Fibroblast of lung (primary cell): ENCODE data around the gene WDR35. TPM values are rescaled to one million over a fixed set of nuclear protein-coding genes. Genes with fewer than 3 reads are reported as not detected.
A peak's percentile ranks its signal among the peaks of the same experiment; 100 is the strongest.

ENCODE experiments used
- DNase-seq, 2 donors: peaks; one replicate each; pipeline versions ENCODE4 v3.0.0 to v3.0.0-alpha.2; 2010; ENCODE audit warnings: low read depth in 2 of 2
- H2AFZ ChIP-seq: 2 replicates; pipeline ENCODE4 v1.5.1; 2012; ENCODE audit warnings: low read length, control low read depth, inconsistent platforms
- H3K27ac ChIP-seq: 2 replicates; pipeline ENCODE4 v1.5.1; 2011; ENCODE audit warnings: low read length, control low read depth; ENCODE audit not compliant: insufficient read depth
- H3K27me3 ChIP-seq: 2 replicates; pipeline ENCODE4 v1.5.1; 2011; ENCODE audit warnings: mild to moderate bottlenecking, low read length; ENCODE audit not compliant: control insufficient read depth, insufficient read depth
- H3K36me3 ChIP-seq: 2 replicates; pipeline ENCODE4 v1.5.1; 2011; ENCODE audit warnings: low read length; ENCODE audit not compliant: control insufficient read depth, insufficient read depth
- H3K4me1 ChIP-seq: 2 replicates; pipeline ENCODE4 v1.5.1; 2011; ENCODE audit warnings: low read length; ENCODE audit not compliant: control insufficient read depth, insufficient read depth; ENCODE audit errors: extremely low read depth
- H3K4me2 ChIP-seq: 2 replicates; pipeline ENCODE4 v1.5.1; 2011; ENCODE audit warnings: low read length, control low read depth; ENCODE audit not compliant: insufficient read depth; ENCODE audit errors: extremely low read depth
- H3K4me3 ChIP-seq, 4 experiments: fragments of 200-600 bp in 1 of 4; sonication (generic) in 1 of 4; replicated peaks in 1 of 4; 2 replicates each; pipeline ENCODE4 v1.5.1; 2011 to 2016; ENCODE audit warnings: low read length in 4 of 4, low read depth in 3 of 4, mild to moderate bottlenecking in 3 of 4, control low read depth in 2 of 4, inconsistent platforms in 1 of 4, mixed read lengths in 1 of 4; ENCODE audit not compliant: insufficient read depth in 1 of 4; ENCODE audit errors: control extremely low read depth in 1 of 4
- H3K79me2 ChIP-seq: 2 replicates; pipeline ENCODE4 v1.5.1; 2012; ENCODE audit warnings: mild to moderate bottlenecking, low read length, inconsistent platforms; ENCODE audit not compliant: control insufficient read depth, insufficient read depth
- H3K9ac ChIP-seq: 2 replicates; pipeline ENCODE4 v1.5.1; 2011; ENCODE audit warnings: mild to moderate bottlenecking, low read length, control low read depth; ENCODE audit not compliant: insufficient read depth
- H3K9me3 ChIP-seq: 2 replicates; pipeline ENCODE4 v1.5.1; 2012; ENCODE audit warnings: low read depth, low read length; ENCODE audit not compliant: control insufficient read depth, insufficient read depth
- H4K20me1 ChIP-seq: 2 replicates; pipeline ENCODE4 v1.5.1; 2011; ENCODE audit warnings: low read length; ENCODE audit not compliant: control insufficient read depth, insufficient read depth; ENCODE audit errors: extremely low read depth
- CTCF ChIP-seq, 2 donors: IDR thresholded peaks in 1 of 2; conservative IDR thresholded peaks in 1 of 2; 1 replicate in 1 of 2; 2 replicates in 1 of 2; pipeline ENCODE4 v1.5.1; 2011 to 2012; ENCODE audit warnings: low read length in 2 of 2, control low read depth in 1 of 2, inconsistent platforms in 1 of 2, low read depth in 1 of 2, mild to moderate bottlenecking in 1 of 2
- EZH2 ChIP-seq: IDR thresholded peaks from 2 replicates; pipeline ENCODE4 v1.5.1; 2012; ENCODE audit warnings: low read length, control low read depth, mild to moderate bottlenecking; ENCODE audit errors: missing control alignments
- polyA plus RNA-seq, 2 donors: library from polyadenylated mRNA; depleted of rRNA in 1 of 2; stranded (reverse) in 1 of 2; unstranded in 1 of 2; fragments of >200 nt; gene quantifications; 2 replicates each; pipeline ENCODE4 v1.2.1, GENCODE V29; 2011 to 2012; ENCODE audit warnings: missing spikeins in 1 of 2
- total RNA-seq: library from RNA; depleted of rRNA; stranded (reverse); fragments of >200 nt; gene quantifications from 2 replicates; pipeline ENCODE4 v1.2.1, GENCODE V29; 2014

The WDR35 gene
- total and polyA plus RNA-seq, 2 donors (not counting 1 experiment from before 2014, with no cell fraction given), result 8.3 to 11.6 TPM

GRCh38 chr2:19899985-19900930, 89.6 kb downstream of the WDR35 start:
- Histone ChIP-seq H3K9ac (peak overlapping the region; percentile 92), H4K20me1 (no peaks in the 10 kb centered on the region), H3K4me1 (peaks cover 7% of the 10 kb centered on the region), H3K9me3 (no peaks in the 10 kb centered on the region), H3K27ac (peak overlapping the region; percentile 83), H3K79me2 (peaks cover 33% of the 10 kb centered on the region), H2AFZ (peak overlapping the region; percentile 58), H3K4me3 (peak overlapping the region; percentile 66 to 92 (median 74)), H3K36me3 (no peaks in the 10 kb centered on the region), H3K27me3 (no peaks in the 10 kb centered on the region), H3K4me2 (peak overlapping the region; percentile 97)
- no peak for TF ChIP-seq EZH2
- peak in 1 of 2 donors; percentile 27 for DNase-seq

DNA sequence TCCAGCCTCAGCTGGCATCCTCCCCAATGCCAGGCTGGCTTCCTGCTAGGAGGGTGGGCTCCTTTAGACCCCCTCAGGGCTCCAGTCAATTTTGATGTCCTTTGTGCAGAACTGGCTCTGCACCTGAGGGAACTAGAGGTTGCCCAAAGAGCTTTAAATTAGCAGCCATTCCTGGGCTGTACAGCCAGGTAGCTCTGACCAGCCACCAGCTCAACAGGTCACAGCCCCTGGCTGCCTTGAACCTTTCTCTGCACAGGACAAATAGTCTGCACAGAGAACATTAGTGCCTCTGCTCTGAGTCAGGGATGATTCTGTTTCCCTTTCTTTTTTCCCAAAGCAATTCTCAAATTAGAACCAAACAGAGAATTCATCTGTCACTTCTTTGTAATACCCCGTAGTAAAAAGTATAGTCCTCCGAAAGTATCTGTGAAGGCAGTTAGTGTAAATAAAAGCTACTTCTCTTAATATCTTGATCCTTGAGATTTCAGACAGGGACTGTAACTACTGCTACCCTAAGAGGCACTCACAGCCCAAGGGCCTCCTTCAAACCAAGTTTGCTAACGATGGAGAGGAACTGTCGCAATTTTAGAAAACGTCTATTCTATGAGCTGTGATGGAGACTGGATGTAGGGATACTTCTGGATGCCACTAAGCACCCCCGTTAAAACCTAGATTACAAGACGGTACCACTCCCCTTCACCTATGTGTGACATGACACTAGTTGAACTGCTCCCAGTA, 91.1 kb downstream of the WDR35 start:
- Histone ChIP-seq H3K79me2 (peaks cover 33% of the 10 kb centered on the region), H3K36me3 (no peaks in the 10 kb centered on the region), H4K20me1 (no peaks in the 10 kb centered on the region), H3K4me3 (peak overlapping the region in 3 of 4 experiments; percentile 5 to 37 (median 22)), H3K27ac (no peak overlapping the region), H2AFZ (no peak overlapping the region), H3K9me3 (no peaks in the 10 kb centered on the region), H3K4me1 (peaks cover 7% of the 10 kb centered on the region), H3K4me2 (peak overlapping the region; percentile 81), H3K27me3 (no peaks in the 10 kb centered on the region), H3K9ac (no peak overlapping the region)
- no peak for TF ChIP-seq EZH2
- TF ChIP-seq CTCF (conservative IDR thresholded peaks at IDR 0.05 in 1 of 2, IDR thresholded peaks at IDR 0.05 in 1 of 2; ENCODE audit: low read depth in 1 of 2, low read length in 2 of 2), result no peak
- DNase-seq, result no peak

- Histone ChIP-seq H3K4me2 (peak overlapping the region; percentile 66), H4K20me1 (no peaks in the 10 kb centered on the region), H3K9me3 (no peaks in the 10 kb centered on the region), H3K4me1 (peaks cover 7% of the 10 kb centered on the region), H3K36me3 (no peaks in the 10 kb centered on the region), H3K79me2 (peaks cover 33% of the 10 kb centered on the region), H3K9ac (no peak overlapping the region), H3K27ac (no peak overlapping the region), H3K27me3 (no peaks in the 10 kb centered on the region), H3K4me3 (peak overlapping the region in 1 of 4 experiments; percentile 37), H2AFZ (no peak overlapping the region)
- DNase-seq, result no peak
- TF ChIP-seq EZH2 (no peak), CTCF (conservative IDR thresholded peaks at IDR 0.05 in 1 of 2, IDR thresholded peaks at IDR 0.05 in 1 of 2; ENCODE audit: low read depth in 1 of 2, low read length in 2 of 2) (no peak)
These were observed 92.2 kb downstream of the WDR35 start for GRCh38 chr2:19897623-19898245.
